ENCODE data around the gene FAM117A. TPM values are rescaled to one million over a fixed set of nuclear protein-coding genes. Genes with fewer than 3 reads are reported as not detected.

Gene FAM117A
- total RNA-seq, 1 experiment from 2014 or later = 9.7 TPM

- BruUV-seq (replicated peaks) = TSS peak; percentile 28
- Histone ChIP-seq H2AFZ (ENCODE audit: low read length) (no peak overlapping the region), H3K27me3 (ENCODE audit: low read length) (0 out of 2 replicates have a peak, but pooled peaks cover 6% of the 10 kb centered on the region), H3K9me3 (ENCODE audit: low read length) (no peaks in the 10 kb centered on the region), H3K9ac (ENCODE audit: low read length) (no peak overlapping the region), H3K4me1 (ENCODE audit: insufficient read depth, low read length) (peaks cover 24% of the 10 kb centered on the region), H3K4me3 (ENCODE audit: low read length) (peak overlapping the region; percentile 76), H3F3A (ENCODE audit: low read length, unreplicated experiment) (no peaks in the 10 kb centered on the region), H3K9me2 (replicated peaks; ENCODE audit: low read length) (no peaks in the 10 kb centered on the region), H3K36me3 (ENCODE audit: low read depth, low read length) (no peaks in the 10 kb centered on the region), H3K79me2 (ENCODE audit: low read length) (no peaks in the 10 kb centered on the region), H4K20me1 (ENCODE audit: low read length) (no peaks in the 10 kb centered on the region), H3K4me2 (ENCODE audit: low read length) (peak overlapping the region; percentile 89), H3K27ac (ENCODE audit: low read length) (no peak overlapping the region; the same call in 1 of the 2 replicates)
- POLR2A ChIA-PET (ENCODE audit: unreplicated experiment) = no interaction called here
- DNase-seq (peak; percentile 88), ATAC-seq (no peak)
- intact Hi-C loops (cut with micrococcal nuclease) = no loop called here
- CTCF ChIA-PET = no interaction called here
- TF ChIP-seq EZH2phosphoT487 (IDR thresholded peaks at IDR 0.05; ENCODE audit: borderline replicate concordance, low read length) (no peak), EZH2 (IDR thresholded peaks at IDR 0.05; ENCODE audit: low read length, unreplicated experiment) (no peak), CTCF (conservative IDR thresholded peaks at IDR 0.05; ENCODE audit: low read depth, low read length) (no peak)
Measured at GRCh38 chr17:49762151-49762941, 1.6 kb downstream of the FAM117A start.

GRCh38 chr17:49760932-49761558 lies 2.9 kb downstream of the FAM117A start:
- intact Hi-C loops (cut with micrococcal nuclease) = no loop called here
- no peak for DNase-seq
- Histone ChIP-seq H3K27me3 (ENCODE audit: low read length) (no peaks in the 10 kb centered on the region), H4K20me1 (ENCODE audit: low read length) (no peaks in the 10 kb centered on the region), H2AFZ (ENCODE audit: low read length) (no peak overlapping the region), H3K79me2 (ENCODE audit: low read length) (no peaks in the 10 kb centered on the region), H3K9me2 (replicated peaks; ENCODE audit: low read length) (no peaks in the 10 kb centered on the region), H3K9me3 (ENCODE audit: low read length) (no peaks in the 10 kb centered on the region), H3K4me2 (ENCODE audit: low read length) (no peak overlapping the region), H3K36me3 (ENCODE audit: low read depth, low read length) (no peaks in the 10 kb centered on the region), H3K4me1 (ENCODE audit: insufficient read depth, low read length) (peaks cover 24% of the 10 kb centered on the region), H3K4me3 (ENCODE audit: low read length) (no peak overlapping the region), H3K9ac (ENCODE audit: low read length) (no peak overlapping the region), H3K27ac (ENCODE audit: low read length) (no peak overlapping the region), H3F3A (ENCODE audit: low read length, unreplicated experiment) (no peaks in the 10 kb centered on the region)
- TF ChIP-seq EZH2phosphoT487 (IDR thresholded peaks at IDR 0.05; ENCODE audit: borderline replicate concordance, low read length) (no peak), CTCF (conservative IDR thresholded peaks at IDR 0.05; ENCODE audit: low read depth, low read length) (no peak), EZH2 (IDR thresholded peaks at IDR 0.05; ENCODE audit: low read length, unreplicated experiment) (no peak)
- CTCF ChIA-PET = no interaction called here
- POLR2A ChIA-PET (ENCODE audit: unreplicated experiment) = no interaction called here
- no TSS peak for BruUV-seq (replicated peaks)
- no peak for ATAC-seq

GRCh38 chr17:49760296-49760695 lies 3.6 kb downstream of the FAM117A start:
- H2AFZ ChIP-seq (ENCODE audit: low read length) = no peak overlapping the region
- no peak overlapping the region for H3K27ac ChIP-seq (ENCODE audit: low read length)
- no peaks in the 10 kb centered on the region for H3K9me3 ChIP-seq (ENCODE audit: low read length)
- H3K27me3 ChIP-seq (ENCODE audit: low read length) = no peaks in the 10 kb centered on the region
- DNase-seq (no peak), ATAC-seq (no peak)
- ChIA-PET CTCF (no interaction called here), POLR2A (ENCODE audit: unreplicated experiment) (no interaction called here)
- no peaks in the 10 kb centered on the region for H3K36me3 ChIP-seq (ENCODE audit: low read depth, low read length)
- H3K4me1 ChIP-seq (ENCODE audit: insufficient read depth, low read length) = peaks cover 24% of the 10 kb centered on the region
- H3K9me2 ChIP-seq (replicated peaks; ENCODE audit: low read length) = no peaks in the 10 kb centered on the region
- no peak overlapping the region for H3K4me3 ChIP-seq (ENCODE audit: low read length)
- H4K20me1 ChIP-seq (ENCODE audit: low read length) = no peaks in the 10 kb centered on the region
- intact Hi-C loops (cut with micrococcal nuclease) = no loop called here
- no TSS peak for BruUV-seq (replicated peaks)
- no peak overlapping the region for H3K4me2 ChIP-seq (ENCODE audit: low read length)
- no peak overlapping the region for H3K9ac ChIP-seq (ENCODE audit: low read length)
- TF ChIP-seq EZH2 (IDR thresholded peaks at IDR 0.05; ENCODE audit: low read length, unreplicated experiment) = no peak
- H3K79me2 ChIP-seq (ENCODE audit: low read length) = no peaks in the 10 kb centered on the region
- no peaks in the 10 kb centered on the region for H3F3A ChIP-seq (ENCODE audit: low read length, unreplicated experiment)

Measured in PC-3 (cell line).